Activated T-helper 1 cell treated with anti-CD3 and anti-CD28 coated beads, Interleukin-12 subunit alpha, Interleukin-12 subunit beta, Interleukin-2, Interleukin-4 antibody, amounts not matched to agents 30 ng/mL and 10 ng/mL and 1 ng/mL, durations not matched to agents 14 hours and 24 hours and 36 hours (primary cell): ENCODE data around the gene CSTPP1. TPM values are rescaled to one million over a fixed set of nuclear protein-coding genes. Genes with fewer than 3 reads are reported as not detected.
A peak's percentile ranks its signal among the peaks of the same experiment; 100 is the strongest.

Experiments used
- DNase-seq: peaks from one replicate; pipeline ENCODE4 v3.0.0; 2021; ENCODE audit warnings: low spot score
- H3K27ac Mint-ChIP-seq: one replicate; pipeline ENCODE4 v1.8.0; 2021; ENCODE audit warnings: mild to moderate bottlenecking, mixed read lengths
- H3K27me3 Mint-ChIP-seq: one replicate; pipeline ENCODE4 v1.8.0; 2022; ENCODE audit warnings: mild to moderate bottlenecking, moderate library complexity, mixed read lengths; ENCODE audit not compliant: insufficient read depth
- H3K36me3 Mint-ChIP-seq: one replicate; pipeline ENCODE4 v1.8.0; 2021; ENCODE audit warnings: low read depth, mixed read lengths
- H3K4me1 Mint-ChIP-seq: one replicate; pipeline ENCODE4 v1.8.0; 2021; ENCODE audit warnings: low read depth, mixed read lengths
- H3K4me3 Mint-ChIP-seq: one replicate; pipeline ENCODE4 v1.8.0; 2021; ENCODE audit warnings: mild to moderate bottlenecking, moderate library complexity, mixed read lengths
- H3K9me3 Mint-ChIP-seq: one replicate; pipeline ENCODE4 v1.8.0; 2021; ENCODE audit warnings: mixed read lengths
- intact Hi-C: fragments of 100-400 bp; cut with micrococcal nuclease; formaldehyde crosslinking; loops from one replicate; pipeline ENCODE4 v1.15.1; 2024
- total RNA-seq: library from RNA; stranded (reverse); gene quantifications from 2 replicates; pipeline ENCODE4 v1.2.3, GENCODE V29; 2022

The CSTPP1 gene
- total RNA-seq: 15.1 and 16.7 TPM in 2 replicates

GRCh38 chr11:46936138-46937110 is at the start of gene CSTPP1:
CSTPP1 (plus strand) TSS chr11:46936761; CDS start chr11:46936806, 45 bp downstream.
- intact Hi-C loops: loop anchor here (1.0 to 5.0 kb wide), 8 partner anchors 16 to 1019 kb away; partner anchors contain the start of genes ACP2, ARHGAP1, CKAP5 and KBTBD4
- Mint-ChIP-seq H3K9me3 (no peaks in the 10 kb centered on the region), H3K27me3 (peaks cover 7% of the 10 kb centered on the region), H3K4me3 (peak within 1 kb of the TSS; percentile 92), H3K27ac (peak within 1 kb of the TSS; percentile 88), H3K4me1 (peaks cover 14% of the 10 kb centered on the region), H3K36me3 (no peaks in the 10 kb centered on the region)
- peak; percentile 89 for DNase-seq

GRCh38 chr11:46888636-46889035 is 47.9 kb upstream of the CSTPP1 start:
- intact Hi-C loops: loop anchor here (1.0 to 2.0 kb wide), 7 partner anchors 9 to 566 kb away; no protein-coding TSS in a partner anchor
- H3K4me1 Mint-ChIP-seq: no peaks in the 10 kb centered on the region
- H3K9me3 Mint-ChIP-seq: no peaks in the 10 kb centered on the region
- no peaks in the 10 kb centered on the region for H3K36me3 Mint-ChIP-seq
- no peak overlapping the region for H3K27ac Mint-ChIP-seq
- no peak overlapping the region for H3K4me3 Mint-ChIP-seq
- DNase-seq: no peak
- peaks cover 1% of the 10 kb centered on the region for H3K27me3 Mint-ChIP-seq

- no peak for DNase-seq
- Mint-ChIP-seq H3K27ac (no peak overlapping the region), H3K36me3 (no peaks in the 10 kb centered on the region), H3K9me3 (no peaks in the 10 kb centered on the region), H3K4me3 (no peak overlapping the region), H3K4me1 (no peaks in the 10 kb centered on the region), H3K27me3 (peaks cover 1% of the 10 kb centered on the region)
- intact Hi-C loops: loop anchor here (1.0 to 2.0 kb wide), 7 partner anchors 8 to 565 kb away; no protein-coding TSS in a partner anchor
Observed at GRCh38 chr11:46889251-46889650, 47.3 kb upstream of the CSTPP1 start.

- intact Hi-C loops: loop anchor here (1.0 to 2.0 kb wide), 7 partner anchors 7 to 564 kb away; no protein-coding TSS in a partner anchor
- Mint-ChIP-seq H3K36me3 (no peaks in the 10 kb centered on the region), H3K27ac (no peak overlapping the region), H3K4me3 (no peak overlapping the region), H3K4me1 (no peaks in the 10 kb centered on the region), H3K27me3 (peaks cover 1% of the 10 kb centered on the region), H3K9me3 (no peaks in the 10 kb centered on the region)
- peak; percentile 57 for DNase-seq
Observed at GRCh38 chr11:46889689-46890475, 46.7 kb upstream of the CSTPP1 start.

GRCh38 chr11:46890665-46891064 is 45.9 kb upstream of the CSTPP1 start:
- Mint-ChIP-seq H3K36me3 (no peaks in the 10 kb centered on the region), H3K27ac (no peak overlapping the region), H3K4me1 (no peaks in the 10 kb centered on the region), H3K9me3 (no peaks in the 10 kb centered on the region), H3K27me3 (peaks cover 1% of the 10 kb centered on the region), H3K4me3 (no peak overlapping the region)
- intact Hi-C loops: no loop called here
- DNase-seq: no peak

GRCh38 chr11:46892109-46892508 is 44.5 kb upstream of the CSTPP1 start:
- H3K27ac Mint-ChIP-seq: no peak overlapping the region
- H3K27me3 Mint-ChIP-seq: peaks cover 1% of the 10 kb centered on the region
- H3K4me3 Mint-ChIP-seq: no peak overlapping the region
- H3K9me3 Mint-ChIP-seq: no peaks in the 10 kb centered on the region
- H3K36me3 Mint-ChIP-seq: no peaks in the 10 kb centered on the region
- intact Hi-C loops: no loop called here
- H3K4me1 Mint-ChIP-seq: no peaks in the 10 kb centered on the region
- no peak for DNase-seq

GRCh38 chr11:46892838-46893237 is 43.7 kb upstream of the CSTPP1 start:
- H3K4me3 Mint-ChIP-seq: no peak overlapping the region
- H3K27ac Mint-ChIP-seq: no peak overlapping the region
- DNase-seq: no peak
- H3K4me1 Mint-ChIP-seq: no peaks in the 10 kb centered on the region
- intact Hi-C loops: no loop called here
- H3K27me3 Mint-ChIP-seq: peaks cover 1% of the 10 kb centered on the region
- H3K9me3 Mint-ChIP-seq: no peaks in the 10 kb centered on the region
- H3K36me3 Mint-ChIP-seq: no peaks in the 10 kb centered on the region

GRCh38 chr11:46894506-46894905 is 42.1 kb upstream of the CSTPP1 start:
- DNase-seq: no peak
- H3K27ac Mint-ChIP-seq: no peak overlapping the region
- no peaks in the 10 kb centered on the region for H3K27me3 Mint-ChIP-seq
- no peaks in the 10 kb centered on the region for H3K4me1 Mint-ChIP-seq
- H3K4me3 Mint-ChIP-seq: no peak overlapping the region
- no peaks in the 10 kb centered on the region for H3K9me3 Mint-ChIP-seq
- intact Hi-C loops: no loop called here
- H3K36me3 Mint-ChIP-seq: no peaks in the 10 kb centered on the region

- Mint-ChIP-seq H3K9me3 (no peaks in the 10 kb centered on the region), H3K4me1 (no peaks in the 10 kb centered on the region), H3K27me3 (no peaks in the 10 kb centered on the region), H3K36me3 (no peaks in the 10 kb centered on the region), H3K4me3 (no peak overlapping the region), H3K27ac (no peak overlapping the region)
- no peak for DNase-seq
- intact Hi-C loops: no loop called here
Observed at GRCh38 chr11:46894961-46895360, 41.6 kb upstream of the CSTPP1 start.

GRCh38 chr11:46895821-46896220 is 40.7 kb upstream of the CSTPP1 start:
- Mint-ChIP-seq H3K9me3 (no peaks in the 10 kb centered on the region), H3K27me3 (no peaks in the 10 kb centered on the region), H3K36me3 (no peaks in the 10 kb centered on the region), H3K4me1 (no peaks in the 10 kb centered on the region), H3K4me3 (no peak overlapping the region), H3K27ac (no peak overlapping the region)
- DNase-seq: no peak
- intact Hi-C loops: no loop called here

GRCh38 chr11:46896719-46897406 is 39.7 kb upstream of the CSTPP1 start:
- no peak for DNase-seq
- Mint-ChIP-seq H3K27ac (no peak overlapping the region), H3K27me3 (no peaks in the 10 kb centered on the region), H3K4me3 (no peak overlapping the region), H3K36me3 (no peaks in the 10 kb centered on the region), H3K9me3 (no peaks in the 10 kb centered on the region), H3K4me1 (no peaks in the 10 kb centered on the region)
- intact Hi-C loops: loop anchor here (1.0 kb wide), 1 partner anchor 8 kb away; no protein-coding TSS in a partner anchor

GRCh38 chr11:46898396-46899095 is 38.0 kb upstream of the CSTPP1 start:
- Mint-ChIP-seq H3K27ac (no peak overlapping the region), H3K4me3 (no peak overlapping the region), H3K36me3 (no peaks in the 10 kb centered on the region), H3K4me1 (no peaks in the 10 kb centered on the region), H3K9me3 (no peaks in the 10 kb centered on the region), H3K27me3 (no peaks in the 10 kb centered on the region)
- intact Hi-C loops: no loop called here
- DNase-seq: no peak
